LoVo (cell line): ENCODE data around the gene GSDMA.
A peak's percentile ranks its signal among the peaks of the same experiment; 100 is the strongest.

Experiments
- DNase-seq: peaks from one replicate; pipeline ENCODE4 v3.0.0-alpha.2; 2016; ENCODE audit warnings: low spot score

Gene GSDMA, protein sequence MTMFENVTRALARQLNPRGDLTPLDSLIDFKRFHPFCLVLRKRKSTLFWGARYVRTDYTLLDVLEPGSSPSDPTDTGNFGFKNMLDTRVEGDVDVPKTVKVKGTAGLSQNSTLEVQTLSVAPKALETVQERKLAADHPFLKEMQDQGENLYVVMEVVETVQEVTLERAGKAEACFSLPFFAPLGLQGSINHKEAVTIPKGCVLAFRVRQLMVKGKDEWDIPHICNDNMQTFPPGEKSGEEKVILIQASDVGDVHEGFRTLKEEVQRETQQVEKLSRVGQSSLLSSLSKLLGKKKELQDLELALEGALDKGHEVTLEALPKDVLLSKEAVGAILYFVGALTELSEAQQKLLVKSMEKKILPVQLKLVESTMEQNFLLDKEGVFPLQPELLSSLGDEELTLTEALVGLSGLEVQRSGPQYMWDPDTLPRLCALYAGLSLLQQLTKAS

DNA sequence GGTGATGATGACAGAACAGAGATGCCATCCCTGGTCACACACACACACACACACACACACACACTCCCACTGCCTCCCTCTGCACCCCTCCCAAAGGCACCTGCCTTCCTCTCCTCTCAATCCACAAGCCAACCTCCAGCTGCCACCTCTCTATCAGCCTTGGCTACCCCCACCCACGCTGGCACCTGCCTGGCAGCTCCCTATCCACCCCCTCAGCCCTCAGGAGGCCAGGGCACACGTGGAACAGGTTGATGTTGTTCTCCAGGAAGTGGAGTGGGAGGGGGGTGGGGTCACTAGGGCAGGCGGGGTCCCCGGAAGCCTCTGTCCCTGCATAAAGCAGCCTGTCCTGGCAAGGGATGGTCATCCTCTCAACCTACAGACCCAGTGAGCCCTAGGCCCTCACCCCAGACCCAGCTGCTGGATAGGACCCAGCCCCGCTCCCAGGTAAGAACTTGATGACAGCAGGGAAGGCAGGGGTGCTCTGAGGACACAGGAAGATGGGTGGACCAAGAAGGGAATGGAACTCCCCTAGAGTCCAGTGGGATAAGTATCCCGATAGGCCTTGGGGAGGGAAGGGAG lies at the start of gene GSDMA:
TSS of gene GSDMA (plus strand) at position 363 of the 579 bp plus-strand sequence. CDS start 2,684 bp downstream, outside the sequence.
- DNase-seq: no peak

DNA sequence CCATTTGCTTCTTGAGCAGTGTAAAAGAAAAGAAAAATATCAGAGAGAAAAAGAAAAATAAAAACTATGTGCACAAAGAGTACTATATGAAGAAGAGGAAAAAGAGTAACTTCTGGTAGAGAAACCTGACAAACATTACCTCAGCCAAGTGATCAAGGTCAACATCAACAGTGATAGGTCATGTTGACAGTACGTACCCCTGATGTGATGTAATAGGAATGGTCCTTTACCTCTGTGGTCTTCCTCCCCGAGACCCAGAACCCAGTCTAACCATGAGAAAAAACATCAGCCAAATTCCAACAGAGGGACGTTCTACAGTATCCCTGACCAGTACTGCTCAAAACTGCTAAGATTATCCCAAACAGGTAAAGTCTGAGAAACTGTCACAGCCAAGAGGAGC lies 48.8 kb upstream of the GSDMA start:
- DNase-seq: no peak

DNA sequence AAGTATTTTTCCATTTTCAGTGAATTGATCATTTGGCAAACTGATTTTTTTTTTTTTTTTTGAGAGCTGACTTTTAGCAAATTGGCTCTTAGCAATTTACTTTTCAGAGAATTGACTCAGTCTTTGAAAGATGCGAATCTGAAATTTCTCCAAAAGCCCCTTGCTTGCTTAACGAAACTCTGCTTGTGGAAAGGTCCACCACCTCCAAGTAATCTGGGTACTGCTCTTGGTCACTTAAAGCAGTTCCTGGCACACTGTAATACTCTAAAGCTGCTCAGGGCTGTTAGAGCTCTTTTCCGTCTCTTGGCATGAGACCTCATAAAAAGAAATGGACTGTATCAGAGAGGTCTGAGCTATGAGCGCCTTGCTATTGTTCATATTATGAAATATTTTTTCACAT lies 47.2 kb upstream of the GSDMA start:
- DNase-seq: no peak

DNA sequence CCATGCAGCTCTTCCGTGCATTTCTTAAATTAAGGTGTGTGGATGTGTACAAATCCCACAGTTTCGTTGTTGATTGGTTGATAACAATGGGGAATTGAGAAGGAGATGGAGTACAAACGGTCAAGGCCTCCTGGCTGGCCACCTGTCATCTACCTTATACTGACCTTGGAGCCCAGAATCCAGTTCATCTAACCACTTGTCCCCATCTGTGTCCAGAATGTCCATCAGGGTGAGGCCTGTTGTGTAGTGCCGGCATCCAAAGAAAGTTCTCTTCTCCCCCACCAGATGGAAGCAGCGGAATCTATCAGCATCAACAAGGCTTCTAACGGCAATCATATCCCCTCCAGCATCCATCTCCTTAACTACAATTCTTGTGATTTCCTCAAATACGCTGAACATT lies 45.9 kb upstream of the GSDMA start:
- no peak for DNase-seq

DNA sequence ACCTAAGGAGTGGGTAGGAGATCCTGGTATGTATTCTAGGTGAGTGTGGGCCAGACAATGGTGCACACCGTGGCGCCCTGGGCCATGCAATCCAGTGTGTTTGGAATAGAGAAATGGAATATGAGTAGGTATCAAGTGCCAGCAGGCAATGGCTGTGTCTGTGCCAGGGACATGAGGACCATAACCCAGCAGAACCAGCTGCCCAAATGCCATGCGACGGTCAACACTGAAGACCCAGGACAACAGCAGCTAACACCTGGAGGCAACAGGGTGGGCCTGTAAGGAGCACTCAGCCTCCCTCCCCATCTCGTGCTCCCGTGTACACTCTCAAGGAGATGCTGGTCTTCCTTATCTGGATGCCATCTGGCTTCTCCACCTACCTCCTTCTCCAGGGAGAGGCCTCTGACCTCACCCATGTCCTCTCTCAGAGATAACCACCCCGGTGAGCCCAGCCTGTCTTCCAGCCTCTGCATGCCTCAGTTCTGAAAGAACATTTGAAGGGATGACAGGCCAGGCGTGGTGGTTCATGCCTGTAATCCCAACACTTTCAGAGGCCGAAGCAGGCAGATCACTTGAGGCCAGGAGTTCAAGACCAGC lies 43.6 kb upstream of the GSDMA start:
- no peak for DNase-seq

DNA sequence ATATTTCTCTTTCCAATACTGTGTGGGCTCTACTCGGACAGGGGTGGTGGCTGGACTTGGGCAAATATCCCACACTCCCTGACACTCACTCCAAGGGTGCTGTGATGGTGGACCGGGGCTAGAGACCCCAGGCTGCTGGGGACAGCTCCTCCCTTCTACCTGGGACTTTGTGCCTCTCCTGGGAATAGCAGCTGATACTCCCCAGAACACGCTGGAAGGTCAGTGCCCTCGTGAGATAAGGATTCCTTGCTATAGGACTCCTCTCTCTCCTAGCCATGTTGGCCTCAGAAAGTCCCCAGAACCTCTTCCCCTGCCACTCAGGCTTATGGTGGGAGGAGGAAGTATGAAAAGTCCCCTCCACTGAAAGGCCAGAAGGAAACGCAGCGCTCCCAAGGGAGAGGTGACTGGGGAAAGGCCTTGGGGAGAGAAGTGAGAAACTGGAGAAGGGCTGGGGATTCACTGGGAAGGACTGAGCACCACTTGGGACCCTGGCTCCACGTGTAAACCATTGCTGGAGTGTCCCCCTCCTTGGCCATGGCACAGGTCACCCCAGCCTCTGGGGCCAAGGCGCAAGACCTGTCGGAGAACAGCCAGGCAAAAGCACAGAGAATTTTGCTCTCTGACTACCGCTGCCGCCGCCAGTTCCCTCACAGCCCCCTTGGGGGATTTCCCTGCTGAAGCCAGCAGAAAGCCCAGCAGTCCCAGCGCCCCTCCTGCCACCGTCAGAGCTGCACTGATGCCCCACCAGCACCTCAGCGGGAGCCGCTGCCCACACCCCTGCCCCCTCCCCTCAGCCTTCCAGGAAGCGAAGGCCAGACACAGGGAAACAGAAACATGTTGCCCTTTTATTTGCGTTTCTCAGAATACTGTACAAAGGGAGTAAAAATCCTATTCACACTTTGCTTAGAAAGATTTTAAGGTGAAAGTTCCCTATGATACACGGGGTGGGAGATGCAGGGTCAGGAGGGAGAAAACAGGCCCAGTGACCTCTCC lies 42.3 kb upstream of the GSDMA start:
- no peak for DNase-seq

DNA sequence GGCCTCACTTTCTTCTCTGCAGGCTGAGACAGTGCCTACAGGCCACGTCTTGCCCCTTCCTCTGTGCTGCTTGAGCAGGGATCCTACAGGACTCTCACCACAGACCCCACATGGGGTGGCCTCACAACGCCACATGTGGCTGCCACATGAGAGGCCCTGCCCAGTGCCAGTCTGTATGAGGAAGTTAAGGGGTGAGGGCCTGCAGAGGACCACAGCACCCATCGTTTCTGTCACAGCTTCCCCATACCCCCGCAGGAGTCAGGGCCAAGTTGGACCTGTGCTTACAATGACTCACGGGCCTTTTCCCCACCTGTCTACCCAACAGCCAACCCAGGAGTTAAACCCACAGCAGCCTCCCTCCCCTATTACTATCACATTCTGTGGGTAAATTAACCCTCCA lies 41.5 kb upstream of the GSDMA start:
- no peak for DNase-seq

DNA sequence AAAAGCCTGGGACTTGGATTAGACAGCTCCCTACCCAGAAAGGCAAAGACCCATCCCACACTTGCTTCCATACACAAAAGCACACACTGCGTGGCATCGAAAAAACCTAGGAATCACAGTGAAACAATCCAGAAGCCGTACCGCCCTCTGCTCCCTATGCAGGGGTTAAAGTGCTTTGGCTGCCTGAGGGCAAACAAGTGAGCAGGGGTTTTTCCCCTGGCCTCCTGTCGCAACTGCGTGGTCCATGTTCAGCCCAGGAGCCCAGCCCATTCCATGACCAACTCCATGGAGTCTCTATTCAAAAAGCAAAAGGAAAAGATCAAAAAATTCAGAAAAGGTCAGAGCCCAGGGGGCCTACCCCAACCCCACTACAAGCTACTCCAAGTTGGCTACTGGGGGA lies 40.8 kb upstream of the GSDMA start:
- DNase-seq: no peak

DNA sequence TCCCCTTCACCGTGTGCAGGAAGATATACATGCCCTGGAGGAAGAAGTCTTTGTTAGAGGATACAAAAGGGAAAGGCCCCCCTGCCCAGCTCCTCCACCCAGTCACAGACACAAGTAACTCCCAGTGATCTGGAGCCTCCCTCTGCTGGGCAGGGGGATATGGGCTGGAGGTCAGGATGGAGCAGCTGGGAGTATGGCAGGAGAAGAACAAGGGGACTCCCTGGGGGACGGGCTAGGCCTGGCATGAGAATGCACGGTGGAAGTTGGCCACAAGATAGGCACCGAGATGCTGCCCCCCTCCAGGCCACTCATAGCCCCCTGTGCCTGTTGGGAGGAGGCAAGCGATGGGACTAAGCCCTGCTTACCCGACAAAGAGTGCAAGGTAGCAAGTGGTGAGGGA lies 39.6 kb upstream of the GSDMA start:
- DNase-seq: no peak

DNA sequence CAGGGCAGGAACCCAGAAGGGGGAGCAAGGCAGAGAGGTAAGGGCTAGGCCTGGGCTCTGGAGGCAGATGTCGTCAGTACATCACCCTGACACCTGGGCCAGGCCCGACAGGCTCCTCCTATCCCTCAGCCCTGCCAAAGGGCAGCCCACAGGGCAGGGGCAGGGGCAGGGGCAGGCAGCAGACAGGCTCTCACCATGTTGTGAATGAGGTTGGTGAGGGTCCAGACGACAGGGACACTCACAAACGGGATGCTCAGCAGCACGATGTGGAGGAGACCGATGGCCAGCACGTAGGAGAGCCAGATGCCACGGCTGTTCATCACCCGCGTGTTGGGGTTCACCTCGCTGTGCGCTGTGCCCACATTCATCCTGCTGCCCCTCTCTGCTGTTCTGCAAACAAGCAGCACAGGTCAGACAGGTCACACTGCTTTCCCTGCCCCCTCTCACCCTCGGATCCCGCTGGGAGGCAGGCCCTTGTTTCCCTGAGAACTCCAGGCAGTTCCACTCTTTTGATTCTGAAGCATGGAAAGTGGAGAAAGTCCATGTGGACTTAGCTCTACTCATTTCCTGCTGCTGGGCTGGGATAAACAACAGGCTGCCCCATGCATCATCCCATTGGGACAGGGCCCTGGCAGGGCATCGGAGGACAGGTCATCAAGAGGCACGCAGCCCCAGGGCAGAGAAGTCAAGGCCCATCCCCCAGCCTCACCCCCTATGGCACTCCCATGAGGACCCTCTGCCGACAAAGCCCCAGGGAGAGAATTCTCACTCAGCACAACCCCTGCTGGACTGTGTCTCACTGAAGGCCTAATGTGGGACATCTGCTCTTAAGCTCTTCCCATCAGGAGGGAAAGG lies 38.7 kb upstream of the GSDMA start:
- no peak for DNase-seq

DNA sequence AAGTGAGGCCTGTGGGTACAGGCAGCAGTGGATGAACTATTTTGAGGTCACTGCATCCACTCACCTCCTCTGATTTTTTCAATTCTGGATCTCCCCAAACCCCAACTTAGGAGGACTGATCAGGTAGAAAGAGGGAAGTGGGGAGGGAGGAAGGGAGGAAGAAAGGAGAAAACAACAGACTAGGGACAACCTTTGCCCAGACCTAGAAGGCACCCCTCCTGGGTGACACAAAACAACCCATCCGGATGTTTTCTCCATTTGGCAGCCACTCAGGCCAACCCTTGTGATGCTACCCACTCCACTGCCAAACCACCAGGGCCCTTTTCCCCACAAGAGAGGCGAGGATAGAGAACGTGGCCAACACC lies 38.1 kb upstream of the GSDMA start:
- no peak for DNase-seq

DNA sequence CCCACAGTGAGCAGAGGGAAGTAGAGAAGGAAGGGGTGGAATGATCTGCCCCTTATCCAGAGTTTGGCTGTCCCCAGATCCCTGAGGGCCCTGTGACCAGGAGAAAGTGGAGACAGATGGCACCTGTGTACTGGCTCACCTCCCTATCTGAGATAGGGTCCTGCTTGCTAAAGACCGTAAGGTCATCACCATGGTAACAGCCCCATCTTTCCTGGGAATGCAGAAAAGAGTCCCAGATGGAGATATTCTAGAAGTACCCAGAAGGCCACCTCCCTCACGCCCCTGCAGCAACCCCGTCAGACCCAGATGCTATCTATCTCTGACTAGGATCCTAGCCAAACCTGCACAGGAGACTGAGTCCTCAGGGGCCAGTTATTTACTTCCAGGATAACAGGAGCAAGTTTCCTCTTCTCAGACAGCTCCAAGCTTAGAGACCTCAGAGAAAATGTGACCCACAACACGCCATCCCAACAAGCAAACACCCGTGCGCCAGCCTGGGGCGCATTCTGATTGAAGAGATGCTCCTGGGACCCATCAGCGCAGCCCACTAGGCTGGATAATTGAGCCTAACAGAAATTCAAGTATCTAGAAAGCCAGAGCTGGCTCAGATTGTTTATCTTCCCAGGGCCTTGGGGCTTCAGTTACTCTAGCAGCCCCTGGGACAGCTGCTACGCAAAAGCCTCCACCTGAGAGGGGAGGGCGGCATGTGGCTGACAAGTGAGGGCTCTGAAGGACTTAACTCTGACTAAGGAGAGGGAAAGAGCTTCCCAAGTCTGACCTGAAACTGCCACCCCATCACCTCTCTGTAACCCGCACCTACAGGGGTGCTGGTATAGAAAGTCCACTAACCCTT lies 37.3 kb upstream of the GSDMA start:
- no peak for DNase-seq

DNA sequence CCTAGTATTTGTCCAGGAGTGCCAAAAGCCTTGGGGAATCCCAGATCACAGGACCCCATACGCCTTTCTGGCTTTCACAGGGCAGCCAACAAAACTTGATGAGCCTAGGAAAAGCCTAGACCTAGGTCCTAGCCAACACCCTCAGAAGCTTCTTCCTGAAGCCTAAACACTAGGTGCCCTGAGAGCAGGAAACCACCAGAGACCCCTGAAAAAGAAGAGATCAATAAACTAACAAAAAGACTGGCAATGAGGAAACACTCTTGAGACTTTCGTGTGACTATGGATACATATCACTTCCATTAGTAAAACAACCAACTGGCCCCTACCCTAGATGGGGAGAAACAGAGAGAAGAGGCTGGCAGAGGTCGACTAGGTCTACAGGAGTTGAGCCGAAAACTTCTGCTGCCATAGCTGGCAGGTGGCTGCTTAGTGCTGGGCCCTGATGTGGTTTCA lies 36.6 kb upstream of the GSDMA start:
- no peak for DNase-seq

DNA sequence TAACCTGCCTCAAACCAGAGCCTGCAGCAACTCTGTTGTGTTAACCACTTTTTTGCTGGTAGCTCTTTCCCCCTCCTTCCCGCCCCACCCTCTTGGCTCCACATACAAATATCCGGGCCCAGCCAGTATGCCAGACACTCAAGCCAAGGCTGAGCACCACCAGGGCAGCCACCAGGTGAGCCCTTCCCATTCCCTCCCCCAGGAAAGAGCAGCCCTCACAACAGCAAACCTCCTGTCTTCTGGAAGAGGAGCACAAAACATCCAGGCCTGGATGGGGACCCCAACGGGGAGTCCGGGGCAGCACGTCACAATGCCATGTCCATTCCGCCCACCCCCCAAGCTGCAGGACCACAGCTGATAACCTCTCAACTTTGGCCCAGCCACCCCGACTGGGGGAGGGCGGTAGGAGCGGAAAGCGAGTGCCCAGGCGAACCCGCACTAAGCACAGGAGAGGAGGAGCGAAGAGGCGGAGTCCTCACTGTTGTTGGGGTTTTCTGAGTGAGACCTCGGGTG lies 36.2 kb upstream of the GSDMA start:
- DNase-seq: no peak

DNA sequence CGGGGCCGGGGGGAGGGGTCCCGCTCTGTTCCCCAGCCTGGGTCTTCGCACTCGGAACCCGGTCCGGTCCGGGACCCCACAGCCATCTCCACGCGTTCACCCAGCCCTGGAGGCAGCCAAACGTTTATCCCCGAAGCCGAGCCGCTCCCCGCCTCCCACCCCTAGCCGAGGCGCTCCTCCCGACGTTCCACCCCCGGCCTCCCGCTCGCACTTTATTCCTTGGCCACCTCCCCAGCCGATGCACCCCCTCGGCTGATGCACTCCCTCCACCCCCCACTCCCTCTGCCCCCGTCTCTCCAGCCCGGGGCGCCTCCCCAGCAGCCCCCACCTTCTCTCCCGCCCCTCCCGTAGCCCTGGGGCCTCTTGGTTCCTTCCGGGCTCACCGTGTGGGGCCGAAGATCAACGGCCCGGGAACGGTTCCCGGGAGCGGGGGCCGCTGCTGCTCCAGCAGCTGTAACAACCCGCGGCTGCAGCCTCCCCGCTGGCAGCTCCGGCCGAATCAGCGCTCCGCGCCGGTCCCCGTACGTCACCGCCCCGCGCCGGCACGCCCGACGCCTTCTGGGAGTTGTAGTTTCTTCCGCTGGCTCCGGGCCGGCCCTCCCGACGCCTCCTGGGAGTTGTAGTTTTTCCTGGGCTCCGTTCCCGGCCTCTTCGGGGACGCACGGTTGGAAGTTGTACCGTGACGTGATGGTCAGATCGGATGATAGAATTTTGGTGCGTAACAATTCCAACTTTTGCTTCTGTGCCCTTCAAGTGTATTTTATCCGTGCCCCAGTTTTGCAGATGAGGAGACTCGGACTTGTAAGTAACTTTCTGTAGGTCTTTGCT lies 35.5 kb upstream of the GSDMA start, which contains the start of the genes LRRC3C and ORMDL3:
TSS of gene LRRC3C (plus strand) at position 632 of the 828 bp plus-strand sequence. CDS start 13,792 bp downstream, outside the sequence.
TSS of gene ORMDL3 (minus strand) at position 501 of the 828 bp plus-strand sequence. CDS start 3,398 bp downstream, outside the sequence.
- peak; percentile 96 for DNase-seq

DNA sequence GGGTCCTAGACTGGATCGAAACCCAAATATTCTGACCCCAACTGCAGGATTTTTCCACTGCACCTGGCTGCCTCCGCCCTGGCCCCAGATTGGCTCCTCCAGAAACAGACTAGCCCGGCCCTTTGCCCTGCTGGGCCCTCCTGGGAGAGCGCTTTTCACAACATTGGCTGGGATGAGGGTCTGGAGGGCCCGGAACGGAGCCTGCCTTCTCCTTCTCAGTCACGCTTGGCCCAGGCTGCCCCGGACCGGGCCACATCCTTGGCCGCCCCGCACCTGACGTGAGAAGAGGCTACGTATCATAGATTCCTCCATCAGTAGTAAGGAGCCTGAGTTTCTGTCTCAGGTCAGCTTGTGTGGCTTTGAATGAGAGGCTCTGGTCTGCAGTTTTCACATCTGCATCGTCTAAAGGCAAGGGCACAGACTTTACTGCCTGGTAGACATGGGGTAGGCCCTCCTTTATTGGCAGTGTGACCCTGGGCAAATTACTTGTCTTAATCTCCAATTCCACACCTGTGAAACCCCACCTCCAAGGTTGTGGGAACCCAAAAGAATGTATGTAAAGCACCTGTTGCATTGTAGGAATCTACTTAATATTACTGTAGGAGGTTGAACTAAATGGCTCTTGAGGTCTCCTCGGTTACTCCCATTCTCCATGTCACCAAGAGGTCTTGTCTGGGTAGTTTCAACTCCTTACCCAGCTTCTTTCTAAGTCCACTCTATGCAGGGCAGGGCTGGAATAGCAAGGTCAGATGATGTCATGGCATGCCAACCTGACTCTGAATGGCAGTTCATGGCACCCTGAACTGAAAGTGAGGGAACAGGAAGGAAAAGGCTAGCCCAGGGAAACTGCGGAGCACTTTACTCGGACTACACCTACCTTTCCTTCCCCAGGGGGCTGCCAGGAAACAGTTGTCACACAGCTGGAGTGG lies 34.6 kb upstream of the GSDMA start:
- DNase-seq: peak; percentile 24

DNA sequence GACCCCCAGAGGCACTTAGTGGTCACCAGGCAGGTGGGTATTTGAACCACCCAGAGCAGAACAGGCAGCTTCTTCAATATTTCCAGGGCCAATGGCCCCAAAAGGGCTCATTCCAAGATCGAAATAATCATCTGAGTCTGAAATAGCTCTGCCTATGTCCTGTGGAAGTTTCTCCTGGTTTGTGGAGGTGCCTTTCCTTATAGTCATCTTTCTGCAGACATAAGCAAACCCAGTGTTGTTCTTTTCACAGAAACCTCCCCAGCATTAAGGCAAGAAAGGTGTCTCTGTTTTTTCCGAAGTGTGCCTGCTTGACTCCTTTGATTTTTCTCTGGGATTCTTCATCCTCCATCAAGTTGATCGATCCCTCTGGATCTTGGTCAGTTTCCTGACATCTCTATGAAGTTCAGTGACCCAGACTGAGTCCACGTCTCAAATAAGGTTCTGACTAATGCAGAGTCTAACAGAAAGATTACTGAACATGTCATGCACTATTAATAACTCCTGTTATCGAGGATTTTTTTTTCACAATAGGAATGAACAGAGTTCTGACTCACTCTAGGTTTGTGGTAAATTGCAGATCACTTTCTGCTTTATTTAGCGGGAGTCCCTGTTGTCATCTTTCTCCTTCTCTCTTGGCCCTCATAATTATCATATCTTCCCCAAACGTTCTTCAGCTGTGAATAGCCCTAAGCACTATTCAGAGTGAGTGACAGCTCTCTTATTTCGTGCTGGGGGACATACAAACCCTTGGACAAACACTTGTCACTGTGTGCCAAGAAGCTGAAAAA lies 33.8 kb upstream of the GSDMA start:
- DNase-seq: no peak
